C4-2B (cell line): ENCODE data around the gene GATAD2B.

Source experiments
- ZFX ChIP-seq: fragments of 450-650 bp; IDR thresholded peaks from 2 replicates; pipeline ENCODE4 v1.6.1; 2017
- TF ChIP-seq, protein P1 (sequence below): fragments of 450-650 bp; conservative IDR thresholded peaks from 2 replicates; pipeline ENCODE4 v1.5.1; 2017; ENCODE audit warnings: mild to moderate bottlenecking

- TF ChIP-seq, protein P1, sequence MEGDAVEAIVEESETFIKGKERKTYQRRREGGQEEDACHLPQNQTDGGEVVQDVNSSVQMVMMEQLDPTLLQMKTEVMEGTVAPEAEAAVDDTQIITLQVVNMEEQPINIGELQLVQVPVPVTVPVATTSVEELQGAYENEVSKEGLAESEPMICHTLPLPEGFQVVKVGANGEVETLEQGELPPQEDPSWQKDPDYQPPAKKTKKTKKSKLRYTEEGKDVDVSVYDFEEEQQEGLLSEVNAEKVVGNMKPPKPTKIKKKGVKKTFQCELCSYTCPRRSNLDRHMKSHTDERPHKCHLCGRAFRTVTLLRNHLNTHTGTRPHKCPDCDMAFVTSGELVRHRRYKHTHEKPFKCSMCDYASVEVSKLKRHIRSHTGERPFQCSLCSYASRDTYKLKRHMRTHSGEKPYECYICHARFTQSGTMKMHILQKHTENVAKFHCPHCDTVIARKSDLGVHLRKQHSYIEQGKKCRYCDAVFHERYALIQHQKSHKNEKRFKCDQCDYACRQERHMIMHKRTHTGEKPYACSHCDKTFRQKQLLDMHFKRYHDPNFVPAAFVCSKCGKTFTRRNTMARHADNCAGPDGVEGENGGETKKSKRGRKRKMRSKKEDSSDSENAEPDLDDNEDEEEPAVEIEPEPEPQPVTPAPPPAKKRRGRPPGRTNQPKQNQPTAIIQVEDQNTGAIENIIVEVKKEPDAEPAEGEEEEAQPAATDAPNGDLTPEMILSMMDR, result no peak
- TF ChIP-seq ZFX, result no peak
Observed at GRCh38 chr1:153771261-153771660, 151.5 kb downstream of the GATAD2B start.
